ENCODE data around the gene PXYLP1.

DNA sequence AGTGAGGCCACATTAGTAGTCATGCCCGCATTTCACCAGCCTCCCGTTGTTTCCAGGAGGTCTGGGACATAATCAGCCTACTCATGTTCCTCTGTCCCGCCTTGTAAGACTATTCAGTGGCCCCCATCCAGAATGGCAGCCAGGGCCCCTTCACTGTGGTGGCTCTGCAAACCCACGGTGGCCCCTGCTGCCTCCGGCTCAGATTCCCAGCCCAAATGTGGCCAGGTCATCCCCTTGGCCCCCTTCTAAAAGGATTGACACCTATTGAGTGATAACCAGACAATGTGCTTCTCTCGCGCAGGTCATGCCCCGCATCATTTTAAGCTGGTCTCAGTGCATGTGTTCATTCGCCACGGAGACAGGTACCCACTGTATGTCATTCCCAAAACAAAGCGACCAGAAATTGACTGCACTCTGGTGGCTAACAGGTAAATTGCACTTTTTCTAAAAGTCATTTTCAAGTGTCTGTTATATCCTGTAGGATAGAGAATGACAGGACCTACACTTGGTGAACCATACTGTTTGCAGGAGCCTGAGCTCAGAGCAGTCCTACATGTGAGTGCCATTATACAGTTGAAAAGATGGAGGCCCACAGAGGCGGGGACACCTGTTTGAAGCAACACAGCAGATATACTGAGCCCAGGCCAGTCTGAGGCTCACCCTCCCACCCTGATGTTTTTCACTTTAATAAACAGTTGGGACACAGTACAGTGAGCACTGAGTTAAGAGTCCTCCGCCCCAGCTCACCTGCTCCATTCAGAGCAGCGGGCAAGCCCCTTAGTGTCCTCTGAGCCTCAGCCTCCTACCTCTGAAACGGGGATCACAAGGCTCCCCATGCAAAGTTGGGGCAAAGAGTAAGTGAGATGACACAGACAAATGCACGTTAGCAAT is 47.7 kb downstream of the PXYLP1 start:
- TF ChIP-seq, protein P1, sequence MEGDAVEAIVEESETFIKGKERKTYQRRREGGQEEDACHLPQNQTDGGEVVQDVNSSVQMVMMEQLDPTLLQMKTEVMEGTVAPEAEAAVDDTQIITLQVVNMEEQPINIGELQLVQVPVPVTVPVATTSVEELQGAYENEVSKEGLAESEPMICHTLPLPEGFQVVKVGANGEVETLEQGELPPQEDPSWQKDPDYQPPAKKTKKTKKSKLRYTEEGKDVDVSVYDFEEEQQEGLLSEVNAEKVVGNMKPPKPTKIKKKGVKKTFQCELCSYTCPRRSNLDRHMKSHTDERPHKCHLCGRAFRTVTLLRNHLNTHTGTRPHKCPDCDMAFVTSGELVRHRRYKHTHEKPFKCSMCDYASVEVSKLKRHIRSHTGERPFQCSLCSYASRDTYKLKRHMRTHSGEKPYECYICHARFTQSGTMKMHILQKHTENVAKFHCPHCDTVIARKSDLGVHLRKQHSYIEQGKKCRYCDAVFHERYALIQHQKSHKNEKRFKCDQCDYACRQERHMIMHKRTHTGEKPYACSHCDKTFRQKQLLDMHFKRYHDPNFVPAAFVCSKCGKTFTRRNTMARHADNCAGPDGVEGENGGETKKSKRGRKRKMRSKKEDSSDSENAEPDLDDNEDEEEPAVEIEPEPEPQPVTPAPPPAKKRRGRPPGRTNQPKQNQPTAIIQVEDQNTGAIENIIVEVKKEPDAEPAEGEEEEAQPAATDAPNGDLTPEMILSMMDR (conservative IDR thresholded peaks at IDR 0.05; ENCODE audit: low read length), result peak; percentile 79
- no peak for TF ChIP-seq EZH2phosphoT487 (IDR thresholded peaks at IDR 0.05; ENCODE audit: borderline replicate concordance)

All from Loucy (cell line).